AG10803 (cell line): ENCODE results near the gene CPTP.

Source experiments
- DNase-seq: peaks from one replicate; pipeline ENCODE4 v3.0.0; 2010; ENCODE audit warnings: low read depth
- H3K4me3 ChIP-seq: 2 replicates; pipeline ENCODE4 v1.5.1; 2011; ENCODE audit warnings: mild to moderate bottlenecking, low read length, control low read depth
- CTCF ChIP-seq: conservative IDR thresholded peaks from 2 replicates; pipeline ENCODE4 v1.5.1; 2011; ENCODE audit warnings: mild to moderate bottlenecking, low read length, control low read depth, inconsistent platforms

The CPTP gene

DNA sequence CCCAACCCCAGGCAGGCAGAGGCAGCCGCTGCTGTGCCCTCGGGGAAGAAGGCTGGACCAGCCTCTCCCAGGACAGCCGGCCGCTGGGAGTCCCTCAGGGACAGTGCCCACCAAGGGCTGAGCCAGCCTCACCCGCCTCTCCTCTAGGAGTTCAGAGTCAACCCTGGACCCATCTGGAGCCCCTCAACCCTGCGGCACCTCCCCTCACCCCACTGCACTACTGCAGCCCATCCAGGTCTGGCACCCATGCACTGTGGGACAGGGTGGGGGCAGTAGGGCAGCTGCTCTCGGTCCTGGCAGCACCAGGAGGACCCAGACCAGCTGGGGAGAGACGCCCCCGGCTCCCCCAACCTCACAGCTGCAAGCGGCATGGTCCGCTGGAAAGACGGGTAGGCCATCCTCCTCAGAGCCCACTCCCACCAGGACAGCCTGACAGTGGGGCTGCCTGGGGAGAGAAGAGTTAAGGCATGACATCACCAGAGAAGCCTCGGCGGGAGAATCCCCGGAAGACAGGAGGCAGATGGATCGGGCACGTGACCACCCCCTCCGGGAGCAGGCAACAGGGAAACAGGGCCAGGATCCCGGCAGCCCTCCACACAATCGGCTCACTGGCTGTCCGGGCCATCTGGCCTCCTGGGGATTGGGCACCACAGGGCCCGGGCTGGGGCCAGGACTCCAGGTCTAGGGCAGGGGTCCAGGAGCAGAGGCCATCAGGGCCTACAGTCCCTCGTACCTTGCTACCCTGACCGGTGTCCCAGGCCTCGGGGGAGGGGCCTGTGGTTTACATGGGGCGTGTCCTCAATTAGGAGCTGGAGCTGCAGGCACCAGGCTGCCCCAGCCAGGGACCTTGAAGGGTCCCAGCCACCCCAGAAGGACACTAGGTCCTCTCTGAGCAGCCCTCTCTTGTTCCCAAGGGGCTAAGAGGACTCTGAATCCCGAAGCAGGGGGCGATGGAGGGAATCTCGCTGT, 20.0 kb upstream of the CPTP start:
- no peak for TF ChIP-seq CTCF
- H3K4me3 ChIP-seq: peak overlapping the region; percentile 72
- peak; percentile 73 for DNase-seq

DNA sequence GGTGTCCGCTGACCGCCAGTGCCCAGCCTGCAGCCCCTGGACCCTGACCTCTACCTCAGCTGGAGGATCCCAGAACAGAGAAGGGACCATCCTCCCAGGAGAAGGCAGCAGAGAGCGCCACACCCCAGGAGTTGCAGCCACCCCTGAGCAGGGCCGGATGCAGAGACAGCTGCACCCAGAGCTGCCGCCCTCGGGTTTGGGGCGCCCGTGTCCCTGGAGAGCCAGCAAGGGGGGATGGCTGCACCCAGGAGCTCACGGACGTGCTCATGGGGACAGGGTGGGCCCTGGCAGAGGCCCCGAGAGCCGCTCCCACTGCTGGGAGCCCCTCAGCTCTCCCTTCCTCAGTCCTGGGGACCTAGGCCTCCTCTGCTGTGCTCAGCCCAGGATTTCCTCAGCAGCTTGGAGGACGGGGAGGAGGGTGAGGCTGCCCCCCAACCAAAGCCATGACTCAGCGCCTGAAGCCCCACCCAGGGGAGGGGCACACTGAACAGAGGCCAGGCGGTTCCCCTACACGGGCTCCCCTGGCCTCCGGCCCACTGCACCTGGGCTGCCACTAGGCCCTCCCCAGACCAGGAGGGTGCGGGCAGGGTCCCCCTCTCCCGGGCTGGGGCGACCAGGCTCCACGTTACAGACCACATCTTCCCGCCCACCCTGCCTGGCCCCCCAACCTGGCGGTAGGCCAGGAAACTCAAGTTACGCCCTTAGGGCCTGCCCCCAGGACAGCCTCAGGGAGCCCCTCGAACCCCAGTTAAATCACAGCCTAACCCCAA, 19.1 kb upstream of the CPTP start:
- TF ChIP-seq CTCF: peak; percentile 18; the same call in 1 of the 2 replicates
- DNase-seq: peak; percentile 70
- peak overlapping the region; percentile 72 for H3K4me3 ChIP-seq

GRCh38 chr1:1306070-1306660, 18.4 kb upstream of the CPTP start:
- DNase-seq: no peak
- TF ChIP-seq CTCF: peak; percentile 44
- peak overlapping the region; percentile 72 for H3K4me3 ChIP-seq

DNA sequence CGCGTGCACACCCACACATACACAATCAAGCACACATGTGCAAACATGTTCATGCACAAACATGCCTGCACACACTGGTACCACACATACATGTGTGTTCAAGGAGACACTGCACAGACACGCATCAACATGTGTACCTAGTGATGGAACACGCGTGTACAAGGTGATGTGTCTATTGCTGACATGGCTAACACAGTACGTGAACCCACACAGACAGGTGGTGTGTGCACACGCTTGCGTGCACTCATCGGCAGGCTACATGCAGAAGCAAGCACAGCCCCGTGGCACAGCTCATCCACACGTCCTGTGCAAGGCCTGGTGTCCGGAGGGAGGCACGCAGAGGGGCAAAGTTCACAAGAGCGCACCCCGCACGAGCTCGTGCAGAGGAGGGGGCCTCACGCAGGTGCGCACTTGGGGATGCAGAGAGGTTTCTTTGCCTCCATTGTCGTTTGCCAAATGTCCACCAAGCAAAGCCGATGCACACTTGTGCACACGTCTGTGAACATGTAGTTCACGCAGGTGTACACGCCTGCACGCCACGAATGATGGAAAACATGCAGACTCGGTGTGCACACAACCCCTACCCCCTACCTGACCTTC, 17.8 kb upstream of the CPTP start:
- TF ChIP-seq CTCF: no peak
- no peak for DNase-seq
- H3K4me3 ChIP-seq: peak overlapping the region; percentile 72

DNA sequence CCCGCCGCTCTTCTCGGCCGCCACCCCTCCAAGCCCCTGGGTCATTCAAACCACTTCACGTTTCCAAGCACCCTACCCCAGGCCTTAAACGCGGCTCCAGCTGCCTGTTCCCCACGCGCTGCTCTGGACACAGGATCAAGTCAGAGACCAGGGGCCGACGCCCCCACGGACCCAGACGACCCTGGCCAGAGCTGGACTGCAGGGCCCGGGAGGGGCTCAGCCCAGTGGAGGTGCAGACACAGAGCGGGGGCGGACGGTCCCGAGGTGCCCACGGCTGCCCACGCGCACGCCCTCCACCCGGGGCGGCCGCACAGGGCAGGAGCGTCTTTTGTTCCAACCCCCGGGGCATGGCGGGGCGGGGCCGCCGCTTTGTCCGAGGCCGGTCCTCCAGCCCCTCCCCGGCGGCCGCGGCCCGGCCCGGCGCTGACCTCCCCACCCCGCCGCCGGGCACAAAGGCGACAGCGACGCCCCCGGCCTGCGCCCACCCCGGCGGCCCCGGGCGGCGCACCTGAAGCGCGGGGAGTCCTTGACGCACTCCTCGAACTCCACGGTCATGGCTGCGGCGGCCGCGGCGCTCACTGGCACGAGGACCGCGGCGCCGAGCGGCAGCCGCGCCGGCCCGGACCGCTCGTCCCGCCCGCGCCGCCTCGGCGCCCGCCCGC, 17.2 kb upstream of the CPTP start:
- TF ChIP-seq CTCF: no peak
- H3K4me3 ChIP-seq: peak overlapping the region; percentile 72
- DNase-seq: no peak

DNA sequence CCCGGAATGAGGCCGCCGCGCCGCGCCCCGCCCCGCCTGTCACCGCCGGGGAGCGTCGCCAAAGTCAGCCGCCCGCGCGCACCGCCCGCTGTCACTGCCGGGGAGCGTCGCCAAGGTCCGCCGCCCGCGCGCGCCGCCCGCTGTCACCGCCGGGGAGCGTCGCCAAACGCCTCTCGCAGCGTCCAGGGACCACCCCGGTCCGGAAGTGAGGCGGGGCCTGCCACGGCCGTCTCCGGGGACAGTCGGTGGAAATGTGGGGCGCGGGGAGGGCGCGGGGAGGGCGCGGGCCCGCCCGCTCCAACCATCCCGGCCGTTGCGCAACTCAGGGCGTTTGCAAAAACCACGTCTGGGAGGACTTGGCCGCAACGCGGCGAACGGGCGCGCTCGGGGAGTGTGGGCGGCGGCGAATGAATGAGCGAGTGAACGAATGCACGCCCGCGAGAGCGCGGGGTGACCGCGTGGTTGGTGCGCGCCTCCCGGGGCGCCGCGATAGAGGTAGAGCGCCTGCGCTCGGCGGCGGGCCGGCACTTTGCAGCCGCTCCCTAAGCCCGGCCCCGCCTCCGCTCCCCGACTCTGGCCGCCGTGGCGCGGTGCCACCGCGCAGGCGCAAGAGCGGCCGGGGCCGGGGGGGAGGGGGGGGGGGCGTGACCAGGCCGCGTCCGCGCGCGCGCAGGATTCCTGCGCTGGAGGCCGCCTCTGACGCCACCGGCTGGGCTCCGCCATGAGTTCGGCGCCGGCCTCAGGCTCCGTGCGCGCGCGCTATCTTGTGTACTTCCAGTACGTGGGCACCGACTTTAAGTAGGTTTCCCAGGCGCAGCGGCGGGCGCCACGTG, 16.5 kb upstream of the CPTP start, which contains the start of the genes ACAP3 and PUSL1:
ACAP3 (minus strand) TSS at position 8 of the 833 bp plus-strand sequence. CDS start 115 bp downstream, outside the sequence.
PUSL1 (plus strand) TSS at position 675 of the 833 bp plus-strand sequence; CDS start at position 722, 47 bp downstream.
- peak; percentile 94 for DNase-seq
- no peak for TF ChIP-seq CTCF
- H3K4me3 ChIP-seq: peak within 1 kb of the TSS; percentile 72
